PC-3 (cell line): ENCODE results near the gene TRMT10B.

Experiments
- EZH2phosphoT487 ChIP-seq: fragments of 300-600 bp; sonication (generic); IDR thresholded peaks from 2 replicates; pipeline ENCODE4 v1.6.1; 2018; ENCODE audit warnings: mild to moderate bottlenecking, antibody characterized with exemption, low read length, borderline replicate concordance
- TF ChIP-seq, protein P1 (sequence below): fragments of 300-600 bp; sonication (generic); conservative IDR thresholded peaks from 2 replicates; pipeline ENCODE4 v1.5.1; 2017; ENCODE audit warnings: antibody characterized with exemption, low read depth, mild to moderate bottlenecking, low read length

GRCh38 chr9:37745970-37746369, 7.6 kb upstream of the TRMT10B start:
- TF ChIP-seq, protein P1, sequence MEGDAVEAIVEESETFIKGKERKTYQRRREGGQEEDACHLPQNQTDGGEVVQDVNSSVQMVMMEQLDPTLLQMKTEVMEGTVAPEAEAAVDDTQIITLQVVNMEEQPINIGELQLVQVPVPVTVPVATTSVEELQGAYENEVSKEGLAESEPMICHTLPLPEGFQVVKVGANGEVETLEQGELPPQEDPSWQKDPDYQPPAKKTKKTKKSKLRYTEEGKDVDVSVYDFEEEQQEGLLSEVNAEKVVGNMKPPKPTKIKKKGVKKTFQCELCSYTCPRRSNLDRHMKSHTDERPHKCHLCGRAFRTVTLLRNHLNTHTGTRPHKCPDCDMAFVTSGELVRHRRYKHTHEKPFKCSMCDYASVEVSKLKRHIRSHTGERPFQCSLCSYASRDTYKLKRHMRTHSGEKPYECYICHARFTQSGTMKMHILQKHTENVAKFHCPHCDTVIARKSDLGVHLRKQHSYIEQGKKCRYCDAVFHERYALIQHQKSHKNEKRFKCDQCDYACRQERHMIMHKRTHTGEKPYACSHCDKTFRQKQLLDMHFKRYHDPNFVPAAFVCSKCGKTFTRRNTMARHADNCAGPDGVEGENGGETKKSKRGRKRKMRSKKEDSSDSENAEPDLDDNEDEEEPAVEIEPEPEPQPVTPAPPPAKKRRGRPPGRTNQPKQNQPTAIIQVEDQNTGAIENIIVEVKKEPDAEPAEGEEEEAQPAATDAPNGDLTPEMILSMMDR, result no peak
- no peak for TF ChIP-seq EZH2phosphoT487
